ENCODE results near the gene DSCAML1. TPM values are rescaled to one million over a fixed set of nuclear protein-coding genes. Genes with fewer than 3 reads are reported as not detected.

Gene DSCAML1
- total RNA-seq, 1 donor from 2014 or later, result 0.16 TPM

- TF ChIP-seq CTCF (IDR thresholded peaks at IDR 0.05; ENCODE audit: insufficient read depth, low read depth, low read length) (no peak), EZH2 (IDR thresholded peaks at IDR 0.05; ENCODE audit: insufficient read depth, low read length) (no peak)
- peaks cover 77% of the 10 kb centered on the region for H3K27me3 Mint-ChIP-seq (ENCODE audit: low read depth, unreplicated experiment)
- no peak overlapping the region for H3K4me3 Mint-ChIP-seq (ENCODE audit: unreplicated experiment)
Observed at GRCh38 chr11:117629891-117630538, 167.0 kb downstream of the DSCAML1 start.

GRCh38 chr11:117629146-117629545 lies 167.9 kb downstream of the DSCAML1 start:
- Mint-ChIP-seq H3K9me3 (ENCODE audit: unreplicated experiment) (no peaks in the 10 kb centered on the region), H3K27me3 (ENCODE audit: low read depth, unreplicated experiment) (peaks cover 71% of the 10 kb centered on the region)

More at GRCh38 chr11:117629891-117630538, 167.0 kb downstream of the DSCAML1 start:
- Histone ChIP-seq H3K9ac (ENCODE audit: low read length) (no peak overlapping the region), H3K27me3 (ENCODE audit: insufficient read depth, low read length) (no peaks in the 10 kb centered on the region), H4K20me1 (ENCODE audit: insufficient read depth, low read length) (no peaks in the 10 kb centered on the region), H3K36me3 (ENCODE audit: insufficient read depth, low read length) (no peaks in the 10 kb centered on the region), H3K79me2 (ENCODE audit: insufficient read depth, low read length) (no peaks in the 10 kb centered on the region), H3K4me1 (ENCODE audit: insufficient read depth, low read length) (no peaks in the 10 kb centered on the region), H3K4me2 (ENCODE audit: low read length) (no peak overlapping the region), H3K9me3 (ENCODE audit: insufficient read depth, low read depth, low read length) (no peaks in the 10 kb centered on the region), H3K27ac (ENCODE audit: low read depth, low read length) (no peak overlapping the region), H2AFZ (ENCODE audit: low read depth, low read length) (no peak overlapping the region), H3K4me3 (ENCODE audit: insufficient read depth, low read depth, low read length) (no peak overlapping the region)
- FAIRE-seq (no peak), DNase-seq (ENCODE audit: low read depth) (no peak)
- Mint-ChIP-seq H3K27ac (ENCODE audit: unreplicated experiment) (no peak overlapping the region), H3K4me1 (ENCODE audit: low read depth, unreplicated experiment) (peaks cover 3% of the 10 kb centered on the region), H3K36me3 (ENCODE audit: low read depth, unreplicated experiment) (no peaks in the 10 kb centered on the region), H3K9me3 (ENCODE audit: unreplicated experiment) (no peaks in the 10 kb centered on the region)

More at GRCh38 chr11:117629146-117629545, 167.9 kb downstream of the DSCAML1 start:
- TF ChIP-seq CTCF (IDR thresholded peaks at IDR 0.05; ENCODE audit: insufficient read depth, low read depth, low read length) (no peak), EZH2 (IDR thresholded peaks at IDR 0.05; ENCODE audit: insufficient read depth, low read length) (no peak)
- no peak overlapping the region for H3K27ac ChIP-seq (ENCODE audit: low read depth, low read length)
- H3K27ac Mint-ChIP-seq (ENCODE audit: unreplicated experiment), result no peak overlapping the region
- FAIRE-seq, result no peak
- H3K4me3 ChIP-seq (ENCODE audit: insufficient read depth, low read depth, low read length), result no peak overlapping the region
- peaks cover 3% of the 10 kb centered on the region for H3K4me1 Mint-ChIP-seq (ENCODE audit: low read depth, unreplicated experiment)
- no peaks in the 10 kb centered on the region for H3K9me3 ChIP-seq (ENCODE audit: insufficient read depth, low read depth, low read length)
- no peak overlapping the region for H3K4me2 ChIP-seq (ENCODE audit: low read length)
- H3K36me3 Mint-ChIP-seq (ENCODE audit: low read depth, unreplicated experiment), result no peaks in the 10 kb centered on the region
- no peak overlapping the region for H3K9ac ChIP-seq (ENCODE audit: low read length)
- H3K4me3 Mint-ChIP-seq (ENCODE audit: unreplicated experiment), result no peak overlapping the region
- no peaks in the 10 kb centered on the region for H4K20me1 ChIP-seq (ENCODE audit: insufficient read depth, low read length)
- H3K27me3 ChIP-seq (ENCODE audit: insufficient read depth, low read length), result no peaks in the 10 kb centered on the region
- no peaks in the 10 kb centered on the region for H3K4me1 ChIP-seq (ENCODE audit: insufficient read depth, low read length)
- H3K79me2 ChIP-seq (ENCODE audit: insufficient read depth, low read length), result no peaks in the 10 kb centered on the region
- DNase-seq (ENCODE audit: low read depth), result no peak
- H2AFZ ChIP-seq (ENCODE audit: low read depth, low read length), result no peak overlapping the region
- no peaks in the 10 kb centered on the region for H3K36me3 ChIP-seq (ENCODE audit: insufficient read depth, low read length)
